Kidney (tissue), 14 donors: Measurements from ENCODE around the gene AKAP6. TPM values are rescaled to one million over a fixed set of nuclear protein-coding genes. Genes with fewer than 3 reads are reported as not detected.

ENCODE experiments used
- DNase-seq, 5 donors: peaks; one replicate each; pipeline ENCODE4 v3.0.0-alpha.2; 2013 to 2020
- FAIRE-seq: peaks from 2 replicates; lab custom pipeline; 2012; peaks lifted over from hg19 to GRCh38; lab: Jason Lieb, UNC
- H3K27ac ChIP-seq, 2 donors: one replicate each; pipeline ENCODE4 v1.7.0; 2013; ENCODE audit warnings: low read depth in 2 of 2, low read length in 2 of 2, inconsistent platforms in 1 of 2
- H3K27me3 ChIP-seq: one replicate; pipeline ENCODE4 v1.7.1; 2013; ENCODE audit warnings: low read length, inconsistent platforms; ENCODE audit not compliant: control insufficient read depth, insufficient read depth
- H3K36me3 ChIP-seq, 3 donors: one replicate each; pipeline versions ENCODE4 v1.7.0 to v1.7.1; 2013; ENCODE audit warnings: low read length in 3 of 3, control low read depth in 1 of 3, inconsistent platforms in 1 of 3; ENCODE audit not compliant: insufficient read depth in 3 of 3, control insufficient read depth in 2 of 3
- H3K4me1 ChIP-seq, 3 donors: one replicate each; pipeline versions ENCODE4 v1.7.0 to v1.7.1; 2013; ENCODE audit warnings: low read length in 3 of 3, inconsistent platforms in 1 of 3, low read depth in 1 of 3; ENCODE audit not compliant: control insufficient read depth in 2 of 3, insufficient read depth in 2 of 3
- H3K4me3 ChIP-seq, 3 donors: one replicate each; pipeline versions ENCODE4 v1.7.0 to v1.8.1; 2013; ENCODE audit warnings: low read length in 3 of 3, control low read depth in 1 of 3, inconsistent platforms in 1 of 3
- H3K9ac ChIP-seq, 3 donors: one replicate each; pipeline versions ENCODE4 v1.7.0 to v1.7.1; 2013; ENCODE audit warnings: low read length in 3 of 3, control low read depth in 1 of 3, inconsistent platforms in 1 of 3
- H3K9me3 ChIP-seq, 3 donors: one replicate each; pipeline versions ENCODE4 v1.7.0 to v1.7.1; 2013; ENCODE audit warnings: low read length in 3 of 3, control low read depth in 1 of 3, inconsistent platforms in 1 of 3; ENCODE audit not compliant: control insufficient read depth in 2 of 3, insufficient read depth in 1 of 3
- intact Hi-C: fragments of 100-400 bp; cut with DNase I; formaldehyde crosslinking; loops from one replicate; pipeline ENCODE4 v1.11.1; 2022
- polyA plus RNA-seq: library from polyadenylated mRNA; stranded (reverse); fragments of 350-450 nt; fragmentation: Illumina TruSeq; extraction: RNeasy Lipid Tissue Mini Kit (QIAGEN cat#74804); gene quantifications from one replicate; pipeline ENCODE4 v1.2.3, GENCODE V29; 2014; ENCODE audit warnings: low read depth, low replicate concordance; ENCODE audit not compliant: insufficient read depth
- total RNA-seq: library from RNA; stranded (reverse); fragmentation: NEBNext Ultra II Directional; extraction: Animal tissue kit (Norgen Biotek cat#: 25700); gene quantifications from one replicate; pipeline ENCODE4 v1.2.1, GENCODE V29; 2021
- TF ChIP-seq, protein P1 (sequence below): IDR thresholded peaks from 3 replicates; pipeline ENCODE4 v1.5.1; 2012; ENCODE audit warnings: mild to moderate bottlenecking, moderate library complexity, borderline replicate concordance; ENCODE audit not compliant: insufficient read depth; ENCODE audit errors: extremely low read depth
- donor health status: control.
- donor health status: control.
- donor health status: control.
- donor health status: control.
- donor health status: control.
- donor health status: DM: yes; HTN: yes; CAD: no.
- donor health status: Normal renal cell carcinoma (clear cell type).

AKAP6 gene
- total and polyA plus RNA-seq, 2 donors from 2014 or later, result 0.92 to 10.5 TPM

DNA sequence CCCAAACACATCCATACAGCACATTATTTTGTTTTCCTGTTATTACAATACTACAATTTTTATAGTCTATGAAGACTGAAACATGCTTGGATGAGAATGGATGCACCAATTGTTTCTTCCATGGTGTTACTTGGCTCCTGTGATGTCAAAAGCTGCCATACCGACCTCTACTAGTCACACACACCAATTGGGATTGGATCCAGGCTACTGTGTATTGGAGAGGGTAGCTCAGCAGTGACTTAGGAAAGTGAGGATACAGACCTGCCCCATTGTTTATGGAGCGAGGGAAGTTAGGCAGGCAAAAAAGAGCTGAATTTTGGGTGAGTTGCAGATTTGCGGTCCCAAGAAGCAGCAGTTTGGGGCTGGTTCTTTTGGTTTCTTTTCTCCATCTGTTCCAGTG is 30.8 kb upstream of the AKAP6 start:
- Histone ChIP-seq H3K27ac (no peak overlapping the region), H3K27me3 (no peaks in the 10 kb centered on the region), H3K4me3 (no peak overlapping the region), H3K36me3 (no peaks in the 10 kb centered on the region), H3K9me3 (no peaks in the 10 kb centered on the region), H3K9ac (no peak overlapping the region), H3K4me1 (no peaks in the 10 kb centered on the region)
- TF ChIP-seq, protein P1, sequence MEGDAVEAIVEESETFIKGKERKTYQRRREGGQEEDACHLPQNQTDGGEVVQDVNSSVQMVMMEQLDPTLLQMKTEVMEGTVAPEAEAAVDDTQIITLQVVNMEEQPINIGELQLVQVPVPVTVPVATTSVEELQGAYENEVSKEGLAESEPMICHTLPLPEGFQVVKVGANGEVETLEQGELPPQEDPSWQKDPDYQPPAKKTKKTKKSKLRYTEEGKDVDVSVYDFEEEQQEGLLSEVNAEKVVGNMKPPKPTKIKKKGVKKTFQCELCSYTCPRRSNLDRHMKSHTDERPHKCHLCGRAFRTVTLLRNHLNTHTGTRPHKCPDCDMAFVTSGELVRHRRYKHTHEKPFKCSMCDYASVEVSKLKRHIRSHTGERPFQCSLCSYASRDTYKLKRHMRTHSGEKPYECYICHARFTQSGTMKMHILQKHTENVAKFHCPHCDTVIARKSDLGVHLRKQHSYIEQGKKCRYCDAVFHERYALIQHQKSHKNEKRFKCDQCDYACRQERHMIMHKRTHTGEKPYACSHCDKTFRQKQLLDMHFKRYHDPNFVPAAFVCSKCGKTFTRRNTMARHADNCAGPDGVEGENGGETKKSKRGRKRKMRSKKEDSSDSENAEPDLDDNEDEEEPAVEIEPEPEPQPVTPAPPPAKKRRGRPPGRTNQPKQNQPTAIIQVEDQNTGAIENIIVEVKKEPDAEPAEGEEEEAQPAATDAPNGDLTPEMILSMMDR, result no peak
- intact Hi-C loops, result no loop called here
- FAIRE-seq (no peak), DNase-seq (no peak)

DNA sequence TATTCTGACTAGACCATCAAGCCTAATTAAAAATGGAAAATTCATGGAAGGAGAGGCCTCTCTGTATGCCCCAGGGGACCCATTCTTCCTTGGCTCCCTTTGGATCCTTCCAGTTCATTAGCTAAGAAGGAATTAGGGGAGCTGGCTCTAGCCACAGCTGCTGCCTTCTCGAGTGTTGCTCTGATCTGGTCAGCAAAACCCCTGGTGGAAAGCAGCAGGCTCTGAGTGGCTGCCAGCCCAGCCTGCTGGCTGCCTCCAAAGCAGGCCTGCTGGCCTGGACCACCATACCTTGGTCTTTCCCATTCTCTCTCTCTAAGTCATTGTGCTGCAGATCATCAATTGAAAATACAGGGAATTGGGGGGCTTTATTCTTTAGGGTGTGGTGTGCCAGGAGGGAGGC is 29.0 kb upstream of the AKAP6 start:
- Histone ChIP-seq H3K4me1 (no peaks in the 10 kb centered on the region), H3K27me3 (no peaks in the 10 kb centered on the region), H3K36me3 (no peaks in the 10 kb centered on the region), H3K27ac (no peak overlapping the region), H3K9me3 (no peaks in the 10 kb centered on the region), H3K4me3 (no peak overlapping the region), H3K9ac (no peak overlapping the region)
- intact Hi-C loops, result no loop called here
- DNase-seq (no peak), FAIRE-seq (no peak)
- TF ChIP-seq, protein P1, result no peak

DNA sequence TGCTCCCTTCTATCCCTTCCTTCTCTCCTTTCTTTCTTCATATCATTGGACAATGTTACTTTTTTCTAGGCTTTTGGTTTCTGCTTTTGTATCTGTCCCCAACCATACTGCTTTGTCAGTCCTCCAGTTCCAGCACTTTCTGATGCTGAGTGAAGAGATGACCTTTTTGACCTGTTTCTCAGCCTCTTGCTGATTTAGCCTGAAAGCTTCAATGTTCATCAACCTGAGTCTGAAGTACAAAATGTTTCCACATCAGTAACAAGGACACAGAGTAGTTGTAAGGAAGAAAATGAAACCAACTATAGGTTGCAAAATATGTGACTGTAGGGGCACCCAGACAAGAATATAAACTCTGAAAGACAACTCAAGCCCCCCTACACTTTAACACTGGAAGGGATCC is 25.2 kb upstream of the AKAP6 start:
- Histone ChIP-seq H3K9me3 (no peaks in the 10 kb centered on the region), H3K4me3 (no peak overlapping the region), H3K36me3 (no peaks in the 10 kb centered on the region), H3K27me3 (no peaks in the 10 kb centered on the region), H3K27ac (no peak overlapping the region), H3K4me1 (no peaks in the 10 kb centered on the region), H3K9ac (no peak overlapping the region)
- intact Hi-C loops, result no loop called here
- FAIRE-seq (no peak), DNase-seq (no peak)
- TF ChIP-seq, protein P1, result no peak

DNA sequence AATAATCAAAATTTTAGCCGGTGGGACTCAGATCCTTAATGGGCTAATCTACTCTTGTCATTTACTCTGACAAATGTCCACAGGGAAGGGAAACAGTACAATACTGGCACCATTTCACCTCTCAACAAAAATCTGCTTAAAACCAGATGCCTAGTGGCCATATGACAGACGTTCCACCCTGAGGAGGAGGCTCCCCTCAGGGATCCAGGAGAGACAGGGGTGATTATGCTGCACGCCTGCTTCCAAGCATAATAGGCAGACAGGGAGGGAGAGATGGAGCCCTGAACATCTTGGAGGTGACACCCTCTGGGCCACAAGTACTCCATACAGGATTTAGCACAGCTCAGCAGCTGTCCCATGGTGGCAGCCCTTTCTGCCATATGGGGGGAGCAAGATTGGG is 24.8 kb upstream of the AKAP6 start:
- Histone ChIP-seq H3K27me3 (no peaks in the 10 kb centered on the region), H3K9me3 (no peaks in the 10 kb centered on the region), H3K4me1 (no peaks in the 10 kb centered on the region), H3K4me3 (no peak overlapping the region), H3K27ac (no peak overlapping the region), H3K9ac (no peak overlapping the region), H3K36me3 (no peaks in the 10 kb centered on the region)
- intact Hi-C loops, result no loop called here
- FAIRE-seq, result no peak
- no peak for DNase-seq
- TF ChIP-seq, protein P1, result no peak
